HG03135 (cell line): Measurements from ENCODE around the gene DAAM2.

Experiments
- ATAC-seq: cut with Tn5 transposase; IDR thresholded peaks from one replicate; pipeline ENCODE4 v1.9.1; 2021; ENCODE audit warnings: mild to moderate bottlenecking, moderate library complexity; ENCODE audit not compliant: unreplicated experiment

DAAM2 gene

GRCh38 chr6:39925191-39925930, 133.2 kb downstream of the DAAM2 start:
- no peak for ATAC-seq

GRCh38 chr6:39925931-39926290, 133.7 kb downstream of the DAAM2 start:
- no peak for ATAC-seq

GRCh38 chr6:39926668-39927067, 134.5 kb downstream of the DAAM2 start:
- ATAC-seq = no peak

- no peak for ATAC-seq
These were observed 135.0 kb downstream of the DAAM2 start for GRCh38 chr6:39927159-39927558.

- ATAC-seq = no peak
These were observed 137.0 kb downstream of the DAAM2 start for GRCh38 chr6:39929039-39929732.

- ATAC-seq = no peak
These were observed 137.7 kb downstream of the DAAM2 start for GRCh38 chr6:39929733-39930461.

GRCh38 chr6:39930540-39930939, 138.4 kb downstream of the DAAM2 start:
- no peak for ATAC-seq

GRCh38 chr6:39931607-39932006, 139.4 kb downstream of the DAAM2 start:
- no peak for ATAC-seq

- ATAC-seq = no peak
These were observed 140.3 kb downstream of the DAAM2 start for GRCh38 chr6:39932386-39932910.

GRCh38 chr6:39933669-39934130, 141.5 kb downstream of the DAAM2 start:
- no peak for ATAC-seq

GRCh38 chr6:39934131-39934757, 142.1 kb downstream of the DAAM2 start, which contains the start of gene MOCS1:
MOCS1 (minus strand) TSS chr6:39934462; CDS start chr6:39934417, 45 bp downstream.
- ATAC-seq = no peak

- ATAC-seq = no peak
These were observed 143.1 kb downstream of the DAAM2 start for GRCh38 chr6:39935241-39935640.

GRCh38 chr6:39936857-39937256, 144.7 kb downstream of the DAAM2 start:
- no peak for ATAC-seq

GRCh38 chr6:39937686-39938333, 145.6 kb downstream of the DAAM2 start:
- ATAC-seq = no peak

- no peak for ATAC-seq
These were observed 146.8 kb downstream of the DAAM2 start for GRCh38 chr6:39938773-39939654.

- ATAC-seq = no peak
These were observed 149.0 kb downstream of the DAAM2 start for GRCh38 chr6:39941138-39941537.

- no peak for ATAC-seq
These were observed 149.6 kb downstream of the DAAM2 start for GRCh38 chr6:39941820-39942219.

- no peak for ATAC-seq
These were observed 150.9 kb downstream of the DAAM2 start for GRCh38 chr6:39942903-39943580.

GRCh38 chr6:39945626-39946025, 153.4 kb downstream of the DAAM2 start:
- ATAC-seq = no peak
